IPS-NIHi7 (cell line): ENCODE data around the gene CCDC88A.
"Not testable (repeated sequence)": the region's sequence is repeated elsewhere in the genome, so short reads cannot be mapped to it uniquely, and the experiment has no call there.

Experiments
- DNase-seq: peaks from one replicate; pipeline ENCODE4 v3.0.0; 2012; ENCODE audit warnings: mixed read lengths; ENCODE audit errors: extremely low spot score

Gene CCDC88A

GRCh38 chr2:55391155-55391554 is 28.5 kb downstream of the CCDC88A start:
- no peak for DNase-seq

- not testable (repeated sequence) for DNase-seq
Observed at GRCh38 chr2:55385516-55385915, 34.1 kb downstream of the CCDC88A start.

- DNase-seq: no peak
Observed at GRCh38 chr2:55384786-55385185, 34.9 kb downstream of the CCDC88A start.

- DNase-seq: no peak
Observed at GRCh38 chr2:55371376-55371775, 48.3 kb downstream of the CCDC88A start.

GRCh38 chr2:55370208-55370607 is 49.4 kb downstream of the CCDC88A start:
- no peak for DNase-seq

GRCh38 chr2:55365303-55365702 is 54.4 kb downstream of the CCDC88A start:
- DNase-seq: no peak

GRCh38 chr2:55364189-55365055 is 55.2 kb downstream of the CCDC88A start:
- DNase-seq: no peak

- DNase-seq: no peak
Observed at GRCh38 chr2:55363636-55364035, 56.0 kb downstream of the CCDC88A start.

- no peak for DNase-seq
Observed at GRCh38 chr2:55361465-55362189, 58.0 kb downstream of the CCDC88A start.

GRCh38 chr2:55358451-55358850 is 61.2 kb downstream of the CCDC88A start:
- DNase-seq: no peak

- DNase-seq: no peak
Observed at GRCh38 chr2:55357927-55358326, 61.7 kb downstream of the CCDC88A start.

GRCh38 chr2:55357164-55357563 is 62.5 kb downstream of the CCDC88A start:
- DNase-seq: no peak

GRCh38 chr2:55356136-55356535 is 63.5 kb downstream of the CCDC88A start:
- DNase-seq: not testable (repeated sequence)

GRCh38 chr2:55355451-55355850 is 64.2 kb downstream of the CCDC88A start:
- no peak for DNase-seq

GRCh38 chr2:55351672-55352071 is 68.0 kb downstream of the CCDC88A start:
- no peak for DNase-seq

GRCh38 chr2:55345064-55345463 is 74.6 kb downstream of the CCDC88A start:
- DNase-seq: no peak

GRCh38 chr2:55338268-55338667 is 81.4 kb downstream of the CCDC88A start:
- DNase-seq: no peak

- DNase-seq: no peak
Observed at GRCh38 chr2:55334728-55335127, 84.9 kb downstream of the CCDC88A start.

GRCh38 chr2:55330541-55331297 is 88.9 kb downstream of the CCDC88A start:
- no peak for DNase-seq

- DNase-seq: no peak
Observed at GRCh38 chr2:55327470-55328230, 92.0 kb downstream of the CCDC88A start.

GRCh38 chr2:55314985-55315384 is 104.7 kb downstream of the CCDC88A start:
- DNase-seq: no peak
